GM23248 (cell line): ENCODE data around the gene ARL4A.

Experiments used
- EZH2 ChIP-seq: fragments of 200-600 bp; sonication (generic); IDR thresholded peaks from 2 replicates; pipeline ENCODE4 v1.6.1; 2018; ENCODE audit warnings: antibody characterized with exemption, mild to moderate bottlenecking; ENCODE audit not compliant: insufficient read depth, poor library complexity, severe bottlenecking
- EZH2phosphoT487 ChIP-seq: fragments of 200-600 bp; sonication (generic); IDR thresholded peaks from 2 replicates; pipeline ENCODE4 v1.6.1; 2018; ENCODE audit warnings: antibody characterized with exemption, moderate library complexity, mild to moderate bottlenecking, low read depth; ENCODE audit not compliant: insufficient read depth

DNA sequence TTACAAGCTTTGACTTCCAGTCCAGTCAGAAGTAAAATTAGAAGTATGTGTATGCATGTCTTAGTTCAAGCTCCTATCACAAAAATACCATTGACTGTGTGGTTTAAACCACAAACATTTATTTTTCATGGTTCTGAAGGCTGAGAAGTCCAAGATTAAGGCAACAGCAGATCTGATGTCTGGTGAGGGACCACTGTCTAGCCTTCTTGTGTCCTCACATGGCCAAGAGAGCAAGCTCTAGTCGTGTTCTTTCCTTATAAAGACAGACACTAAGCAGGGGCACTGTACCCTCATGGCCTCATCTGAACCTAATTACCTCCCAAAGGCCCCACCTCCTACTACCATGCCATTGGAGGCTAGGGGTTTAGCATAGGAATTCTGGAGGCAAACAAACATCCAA, 41.3 kb upstream of the ARL4A start:
- no peak for TF ChIP-seq EZH2
- no peak for TF ChIP-seq EZH2phosphoT487
